DND-41 (cell line): ENCODE measurements around the gene RNF220.

Experiments
- ATAC-seq: fragments of 200-7000 bp; cut with Tn5 transposase; 3 replicates; pipeline ENCODE4 v1.9.1; 2021; ENCODE audit warnings: low read depth; ENCODE audit not compliant: insufficient read depth
- DNase-seq: peaks from one replicate; pipeline ENCODE4 v3.0.0-alpha.2; 2020
- H2AFZ ChIP-seq: 2 replicates; pipeline ENCODE4 v1.6.0; 2012; ENCODE audit warnings: low read depth, low read length
- H3K27ac ChIP-seq: 2 replicates; pipeline ENCODE4 v1.5.1; 2012; ENCODE audit warnings: low read length, inconsistent platforms
- H3K27me3 ChIP-seq: fragments of 200-600 bp; sonication (generic); 2 replicates; pipeline ENCODE4 v1.6.0; 2012; ENCODE audit warnings: low read length, mild to moderate bottlenecking, inconsistent platforms; ENCODE audit not compliant: insufficient read depth, poor library complexity
- H3K36me3 ChIP-seq: 2 replicates; pipeline ENCODE4 v1.5.1; 2012; ENCODE audit warnings: low read length, inconsistent platforms; ENCODE audit not compliant: insufficient read depth
- H3K4me1 ChIP-seq: 2 replicates; pipeline ENCODE4 v1.5.1; 2012; ENCODE audit warnings: mild to moderate bottlenecking, low read length; ENCODE audit not compliant: insufficient read depth
- H3K4me2 ChIP-seq: 2 replicates; pipeline ENCODE4 v1.6.0; 2012; ENCODE audit warnings: mild to moderate bottlenecking, moderate library complexity, low read length, inconsistent platforms; ENCODE audit not compliant: insufficient read depth
- H3K4me3 ChIP-seq, 2 experiments: fragments of 200-600 bp in 1 of 2; shearing (Covaris generic) in 1 of 2; 2 replicates each; pipeline ENCODE4 v1.5.1; 2012 to 2016; ENCODE audit warnings: inconsistent platforms in 2 of 2, low read length in 2 of 2, mild to moderate bottlenecking in 2 of 2, low read depth in 1 of 2, moderate library complexity in 1 of 2
- H3K79me2 ChIP-seq: 2 replicates; pipeline ENCODE4 v1.6.0; 2012; ENCODE audit warnings: low read length, inconsistent platforms; ENCODE audit not compliant: insufficient read depth
- H3K9ac ChIP-seq: 2 replicates; pipeline ENCODE4 v1.6.0; 2012; ENCODE audit warnings: low read depth, mild to moderate bottlenecking, inconsistent platforms, low read length, moderate library complexity
- H3K9me3 ChIP-seq: 2 replicates; pipeline ENCODE4 v1.5.1; 2012; ENCODE audit warnings: low read length, moderate library complexity, mild to moderate bottlenecking, inconsistent platforms; ENCODE audit not compliant: insufficient read depth, severe bottlenecking
- H4K20me1 ChIP-seq: 2 replicates; pipeline ENCODE4 v1.6.0; 2012; ENCODE audit warnings: low read length; ENCODE audit not compliant: insufficient read depth
- CTCF ChIP-seq: IDR thresholded peaks from 2 replicates; pipeline ENCODE4 v1.5.1; 2012; ENCODE audit warnings: borderline replicate concordance, low read length, moderate library complexity, mild to moderate bottlenecking; ENCODE audit not compliant: poor library complexity, severe bottlenecking; ENCODE audit errors: extremely low read depth
- EZH2 ChIP-seq: IDR thresholded peaks from 3 replicates; pipeline ENCODE4 v1.6.1; 2012; ENCODE audit warnings: borderline replicate concordance, low read depth, mild to moderate bottlenecking, moderate library complexity, low read length, inconsistent platforms; ENCODE audit not compliant: severe bottlenecking

Gene RNF220

DNA sequence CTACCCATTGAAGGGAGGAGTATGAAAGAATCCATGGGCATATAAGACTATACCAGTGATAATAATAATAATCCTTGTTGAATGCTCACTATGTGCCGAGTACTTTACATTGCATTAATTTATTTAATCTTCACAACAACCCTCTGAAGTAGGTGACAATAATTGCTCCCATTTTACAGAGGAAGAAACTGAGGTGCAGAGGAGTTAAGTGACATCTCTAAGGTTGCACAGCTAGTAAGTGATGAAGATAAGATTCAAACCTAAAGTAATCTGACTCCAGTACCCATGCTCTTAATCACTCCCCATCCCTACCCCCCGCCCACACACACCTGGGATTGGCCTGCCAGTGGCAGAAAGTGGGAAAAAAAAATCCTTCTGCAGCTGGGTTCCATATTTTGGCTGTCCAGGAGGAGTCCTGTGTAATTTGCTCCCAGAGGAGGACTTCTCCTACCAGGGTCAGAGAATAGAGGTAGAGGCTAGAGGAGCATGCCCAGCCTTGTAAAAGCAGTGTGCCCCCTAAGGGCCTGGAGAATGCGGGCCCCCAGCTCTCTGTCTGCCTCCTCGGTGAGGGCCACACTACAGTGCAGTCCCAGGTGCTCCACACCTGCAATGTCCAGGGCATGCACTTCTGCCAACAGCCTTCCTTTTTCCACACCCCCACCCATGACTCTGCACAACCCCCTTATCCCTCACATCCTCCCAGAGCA, 211.4 kb downstream of the RNF220 start:
- H3K27me3 ChIP-seq, result peaks cover 6% of the 10 kb centered on the region
- H3K27ac ChIP-seq, result no peak overlapping the region
- TF ChIP-seq CTCF (no peak), EZH2 (no peak)
- H3K4me2 ChIP-seq, result no peak overlapping the region
- no peak overlapping the region for H3K4me3 ChIP-seq
- no peaks in the 10 kb centered on the region for H4K20me1 ChIP-seq
- DNase-seq (no peak), ATAC-seq (no peak)
- no peaks in the 10 kb centered on the region for H3K9me3 ChIP-seq
- no peak overlapping the region for H3K9ac ChIP-seq
- H3K79me2 ChIP-seq, result no peaks in the 10 kb centered on the region
- no peaks in the 10 kb centered on the region for H3K36me3 ChIP-seq
- H3K4me1 ChIP-seq, result no peaks in the 10 kb centered on the region
- H2AFZ ChIP-seq, result no peak overlapping the region

GRCh38 chr1:44616991-44617702, 212.1 kb downstream of the RNF220 start:
- Histone ChIP-seq H3K27me3 (peaks cover 4% of the 10 kb centered on the region), H3K27ac (no peak overlapping the region), H3K4me3 (no peak overlapping the region), H3K4me2 (no peak overlapping the region), H3K4me1 (no peaks in the 10 kb centered on the region), H3K9me3 (no peaks in the 10 kb centered on the region), H3K79me2 (no peaks in the 10 kb centered on the region), H3K36me3 (no peaks in the 10 kb centered on the region), H2AFZ (no peak overlapping the region), H4K20me1 (no peaks in the 10 kb centered on the region), H3K9ac (no peak overlapping the region)
- DNase-seq, result no peak
- no peak for ATAC-seq
- TF ChIP-seq CTCF, result no peak
- no peak for TF ChIP-seq EZH2

DNA sequence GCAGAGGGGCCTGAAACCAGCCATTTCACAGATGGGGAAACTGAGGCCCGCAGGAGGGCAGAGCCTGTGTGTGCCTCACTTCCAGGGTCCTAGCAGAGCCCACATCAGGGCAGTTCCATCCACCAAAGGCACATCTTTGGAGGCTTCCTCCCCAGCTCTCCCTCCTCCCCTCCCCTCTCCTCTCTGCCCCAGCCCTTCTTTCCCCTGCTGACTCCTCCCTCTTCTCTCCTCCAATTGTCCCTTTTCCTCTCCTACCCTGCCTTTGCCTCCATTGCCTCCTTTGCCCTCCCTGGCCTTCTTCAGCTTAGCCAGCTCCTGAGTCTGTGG, 212.6 kb downstream of the RNF220 start:
- no peaks in the 10 kb centered on the region for H3K9me3 ChIP-seq
- no peak overlapping the region for H3K4me3 ChIP-seq
- H3K4me2 ChIP-seq, result no peak overlapping the region
- H3K79me2 ChIP-seq, result no peaks in the 10 kb centered on the region
- ATAC-seq (no peak), DNase-seq (no peak)
- H2AFZ ChIP-seq, result no peak overlapping the region
- no peak for TF ChIP-seq EZH2
- no peaks in the 10 kb centered on the region for H3K36me3 ChIP-seq
- H3K9ac ChIP-seq, result no peak overlapping the region
- no peaks in the 10 kb centered on the region for H3K27me3 ChIP-seq
- H3K27ac ChIP-seq, result no peak overlapping the region
- H3K4me1 ChIP-seq, result no peaks in the 10 kb centered on the region
- no peaks in the 10 kb centered on the region for H4K20me1 ChIP-seq

GRCh38 chr1:44619261-44619900, 214.3 kb downstream of the RNF220 start:
- no peaks in the 10 kb centered on the region for H3K79me2 ChIP-seq
- no peaks in the 10 kb centered on the region for H3K4me1 ChIP-seq
- ATAC-seq (no peak), DNase-seq (no peak)
- no peak overlapping the region for H2AFZ ChIP-seq
- no peak overlapping the region for H3K9ac ChIP-seq
- no peak overlapping the region for H3K4me2 ChIP-seq
- TF ChIP-seq CTCF (no peak), EZH2 (no peak)
- no peaks in the 10 kb centered on the region for H3K9me3 ChIP-seq
- no peaks in the 10 kb centered on the region for H3K36me3 ChIP-seq
- no peaks in the 10 kb centered on the region for H4K20me1 ChIP-seq
- no peak overlapping the region for H3K27ac ChIP-seq
- no peaks in the 10 kb centered on the region for H3K27me3 ChIP-seq
- H3K4me3 ChIP-seq, result no peak overlapping the region
